DMS79 treated with DMSO at 0.1 percent for 48 hours (cell line): Measurements from ENCODE around the gene KPNA2.
"Not testable (repeated sequence)": the region's sequence is repeated elsewhere in the genome, so short reads cannot be mapped to it uniquely, and the experiment has no call there.

Source experiments
- DNase-seq: peaks from one replicate; lab custom pipeline; 2025; lab: John Stamatoyannopoulos, UW

KPNA2 gene

GRCh38 chr17:68020409-68020756 is 15.2 kb upstream of the KPNA2 start:
- no peak for DNase-seq

DNA sequence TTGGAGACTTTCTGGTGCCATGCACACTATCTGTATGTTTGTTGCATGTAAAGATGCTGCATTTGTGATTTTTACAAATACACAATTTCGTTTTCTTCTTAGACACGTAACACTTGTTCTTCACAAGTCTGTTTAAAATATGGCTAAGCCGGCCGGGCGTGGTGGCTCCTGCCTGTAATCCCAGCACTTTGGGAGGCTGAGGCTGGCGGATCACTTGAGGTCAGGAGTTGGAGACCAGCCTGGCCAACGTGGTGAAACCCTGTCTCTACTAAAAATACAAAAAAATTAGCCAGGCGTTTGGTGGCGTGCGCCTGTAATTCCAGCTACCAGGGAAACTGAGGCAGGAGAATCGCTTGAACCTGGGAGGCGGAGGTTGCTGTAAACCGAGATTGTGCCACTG is 14.7 kb upstream of the KPNA2 start:
- DNase-seq = not testable (repeated sequence)

DNA sequence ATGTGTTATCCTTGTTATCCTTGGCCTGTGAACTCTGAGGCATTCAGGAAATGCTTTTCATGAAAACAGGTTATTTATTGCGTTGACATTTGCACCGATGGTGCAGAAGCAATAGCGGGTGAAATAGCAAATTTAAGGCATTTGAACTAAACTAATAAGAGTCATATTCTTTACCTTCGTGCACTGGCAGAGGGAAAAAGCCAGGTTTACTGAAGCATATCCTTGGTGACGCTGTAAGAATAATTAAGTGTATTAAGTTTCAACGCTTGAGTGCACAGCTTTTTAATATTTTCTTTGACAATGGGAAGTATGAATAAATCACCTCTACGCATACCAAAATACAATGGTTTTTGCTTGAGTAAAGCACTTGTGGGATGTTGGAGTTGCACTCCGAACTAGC is 13.6 kb upstream of the KPNA2 start:
- peak; percentile 26 for DNase-seq

- not testable (repeated sequence) for DNase-seq
Observed at GRCh38 chr17:68022547-68022946, 13.0 kb upstream of the KPNA2 start.

DNA sequence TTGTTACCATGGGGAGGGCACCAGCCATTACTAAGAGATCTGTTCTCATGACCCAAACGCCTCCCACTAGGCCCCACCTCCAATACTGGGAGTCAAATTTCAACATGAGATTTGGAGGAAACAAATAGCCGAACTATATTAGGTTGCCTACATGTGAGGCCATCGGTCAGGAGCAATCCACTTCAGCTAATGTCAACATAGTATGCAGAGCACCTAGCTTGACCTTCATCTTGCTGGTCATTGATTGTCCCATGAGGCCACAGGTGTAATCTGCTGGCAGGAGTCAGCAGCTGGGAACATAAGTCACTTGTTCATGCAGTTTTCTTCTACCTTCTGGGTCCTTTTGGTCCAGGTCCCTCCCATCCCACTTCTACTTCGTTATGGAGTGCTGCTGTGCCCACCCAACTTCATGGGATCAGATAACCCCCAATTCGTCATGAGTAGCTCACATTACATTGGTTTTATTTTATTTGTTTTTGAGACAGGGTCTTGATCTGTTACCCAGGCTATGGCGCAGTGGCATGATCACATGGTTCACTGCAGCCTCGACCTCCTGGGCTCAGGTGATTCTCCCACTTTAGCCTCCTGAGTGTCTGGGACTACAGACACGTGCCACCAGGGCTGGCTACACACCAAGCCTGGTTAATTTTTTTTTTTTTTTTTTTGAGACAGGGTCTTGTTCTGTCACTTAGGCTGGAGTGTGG is 5.9 kb upstream of the KPNA2 start:
- DNase-seq = no peak

DNA sequence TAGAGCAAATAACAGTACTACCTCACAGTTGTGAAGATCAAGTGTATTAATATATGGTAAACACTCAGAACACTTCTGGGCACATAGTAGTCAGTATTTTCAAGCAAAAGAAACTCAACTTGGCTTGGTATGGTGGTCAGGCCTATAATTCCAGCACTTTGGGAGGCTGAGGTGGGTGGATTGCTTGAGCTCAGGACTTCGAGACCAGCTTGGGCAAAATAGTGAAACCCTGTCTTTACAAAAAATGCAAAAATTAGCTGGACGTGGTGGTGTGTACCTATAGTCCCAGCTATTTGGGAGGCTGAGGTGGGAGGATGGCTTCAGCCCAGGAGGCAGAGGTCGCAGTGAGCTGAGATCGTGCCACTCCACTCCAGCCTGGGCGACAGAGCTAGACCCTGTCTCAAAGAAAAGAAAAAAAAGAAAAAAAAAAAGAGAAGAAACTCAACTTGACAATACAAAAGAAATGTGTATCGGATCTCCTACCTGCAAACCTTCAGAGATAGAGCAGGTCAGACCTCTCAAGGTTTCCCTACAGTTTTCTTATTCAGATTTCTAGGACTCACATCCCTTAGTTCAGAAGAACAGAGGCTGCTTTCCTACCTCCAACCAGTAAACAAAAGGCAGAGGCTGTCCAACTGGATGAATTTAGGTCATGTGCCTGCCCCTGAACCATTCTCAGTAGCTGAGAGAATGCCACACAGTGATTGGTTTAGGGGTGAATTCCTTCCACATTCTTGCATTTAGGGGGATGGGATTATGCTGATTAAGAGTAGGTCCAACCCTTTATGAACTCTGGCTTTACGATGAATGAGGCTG is 1.7 kb upstream of the KPNA2 start:
- no peak for DNase-seq

GRCh38 chr17:68034452-68034776 is 1.1 kb upstream of the KPNA2 start:
- DNase-seq = no peak

DNA sequence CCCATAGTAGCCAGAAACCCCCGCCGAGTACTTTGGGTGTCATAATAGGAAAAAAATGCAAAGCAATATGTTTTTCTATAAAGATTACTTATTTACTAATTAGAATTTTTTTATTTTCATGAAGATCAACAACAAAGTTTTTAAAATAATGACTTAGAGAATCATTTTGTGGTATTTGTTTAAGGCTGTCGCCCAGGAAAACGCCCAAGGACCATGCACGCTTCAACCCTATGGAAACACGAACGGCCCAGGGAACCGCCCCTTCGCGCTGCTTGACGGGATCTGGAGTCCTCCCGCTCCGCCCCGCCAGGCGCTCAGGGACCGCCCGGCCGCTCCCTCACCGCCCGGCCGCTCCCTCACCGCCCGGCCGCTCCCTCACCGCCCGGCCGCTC is 408 bp upstream of the KPNA2 start:
- peak; percentile 76 for DNase-seq

GRCh38 chr17:68036304-68037147 is 991 bp downstream of the KPNA2 start:
- DNase-seq = no peak

DNA sequence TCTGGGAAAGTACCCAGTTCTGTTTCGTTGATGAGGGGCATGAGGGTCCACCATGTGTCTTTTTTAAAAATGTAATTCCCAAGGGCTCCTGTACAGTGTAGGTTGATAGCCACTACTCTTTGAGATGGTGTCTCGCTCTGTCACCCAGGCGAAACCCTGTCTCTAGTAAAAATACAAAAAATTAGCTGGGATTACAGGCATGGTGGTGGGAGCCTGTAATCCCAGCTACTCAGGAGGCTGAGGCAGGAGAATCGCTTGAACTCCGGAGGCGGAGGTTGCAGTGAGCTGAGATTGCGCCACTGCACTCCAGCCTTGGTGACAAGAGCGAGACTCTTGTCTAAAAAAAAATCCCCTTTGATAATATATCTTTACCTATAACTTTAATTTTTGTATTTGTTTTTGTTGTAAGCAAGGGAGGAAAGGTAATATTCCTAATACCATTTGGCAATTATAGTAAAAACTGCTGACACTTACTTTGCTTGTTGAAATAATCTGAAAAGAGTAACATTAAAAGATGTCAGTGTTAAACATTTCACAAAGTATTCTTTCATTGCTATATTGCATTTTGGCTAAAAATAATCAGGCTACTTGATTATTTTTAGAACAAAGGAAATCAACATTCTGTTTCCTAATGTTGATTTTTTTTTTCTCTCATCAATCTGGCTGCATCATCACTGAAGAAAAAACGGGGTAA is 11.8 kb downstream of the KPNA2 start:
- DNase-seq = no peak

GRCh38 chr17:68047890-68048542 is 12.5 kb downstream of the KPNA2 start:
- not testable (repeated sequence) for DNase-seq

GRCh38 chr17:68048996-68049395 is 13.5 kb downstream of the KPNA2 start:
- DNase-seq = no peak

DNA sequence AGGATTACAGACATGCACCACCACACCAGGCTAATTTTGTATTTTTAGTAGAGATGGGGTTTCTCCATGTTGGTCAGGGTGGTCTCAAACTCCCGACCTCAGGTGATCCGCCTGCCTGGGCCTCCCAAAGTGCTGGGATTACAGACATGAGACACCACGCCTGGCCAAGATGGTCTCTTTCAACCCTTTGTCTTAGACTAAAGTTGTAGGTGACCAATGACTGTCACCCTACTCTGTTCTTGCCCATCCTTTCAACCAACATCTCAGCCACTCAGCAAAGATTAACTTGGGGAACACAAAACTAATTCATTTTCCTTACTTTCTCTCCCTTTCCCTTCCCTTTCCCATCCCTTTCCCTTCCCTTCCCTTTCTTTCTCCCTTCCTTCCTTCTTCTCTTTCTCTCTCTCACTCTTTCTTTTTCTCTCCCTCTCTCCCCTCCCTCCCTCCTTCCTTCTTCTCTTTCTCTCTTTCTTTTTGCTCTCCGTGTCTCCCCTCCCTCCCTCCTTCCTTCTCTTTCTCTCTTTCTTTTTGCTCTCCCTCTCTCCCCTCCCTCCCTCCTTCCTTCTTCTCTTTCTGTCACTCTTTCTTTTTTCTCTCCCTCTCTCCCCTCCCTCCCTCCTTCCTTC is 14.4 kb downstream of the KPNA2 start:
- DNase-seq = not testable (repeated sequence)

DNA sequence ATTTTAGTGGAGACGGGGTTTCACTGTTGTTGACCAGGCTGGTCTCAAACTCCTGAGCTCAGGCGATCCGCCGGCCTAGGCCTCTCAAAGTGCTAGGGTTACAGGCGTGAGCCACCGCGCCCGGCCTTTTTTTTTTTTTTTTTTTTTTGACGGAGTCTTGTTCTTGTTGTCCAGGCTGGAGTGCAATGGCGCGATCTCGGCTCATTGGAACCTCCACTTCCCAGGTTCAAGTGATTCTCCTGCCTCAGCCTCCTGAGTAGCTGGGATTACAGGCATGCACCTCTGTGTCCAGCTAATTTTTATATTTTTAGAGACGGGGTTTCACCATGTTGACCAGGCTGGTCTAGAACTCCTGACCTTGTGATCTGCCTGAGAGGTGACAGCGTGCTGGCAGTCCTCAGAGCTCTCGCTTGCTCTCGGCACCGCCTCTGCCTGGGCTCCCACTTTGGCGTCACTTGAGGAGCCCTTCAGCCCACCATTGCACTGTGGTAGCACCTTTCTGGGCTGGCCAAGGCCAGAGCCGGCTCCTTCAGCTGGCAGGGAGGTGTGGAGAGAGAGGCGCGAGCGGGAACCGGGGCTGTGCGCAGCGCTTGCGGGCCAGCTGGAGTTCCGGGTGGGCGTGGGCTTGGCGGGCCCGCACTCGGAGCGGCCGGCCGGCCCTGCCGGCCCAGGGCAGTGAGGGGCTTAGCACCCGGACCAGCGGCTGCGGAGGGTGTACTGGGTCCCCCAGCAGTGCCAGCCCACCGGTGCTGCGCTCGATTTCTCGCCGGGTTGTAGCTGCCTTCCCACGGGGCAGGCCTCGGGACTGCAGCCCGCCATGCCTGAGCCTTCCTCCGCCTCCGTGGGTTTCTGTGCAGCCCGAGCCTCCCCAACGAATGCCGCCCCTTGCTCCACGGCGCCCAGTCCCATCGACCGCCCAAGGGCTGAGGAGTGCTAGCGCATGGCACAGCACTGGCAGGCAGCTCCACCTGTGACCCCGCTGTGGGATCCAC is 16.1 kb downstream of the KPNA2 start:
- not testable (repeated sequence) for DNase-seq

DNA sequence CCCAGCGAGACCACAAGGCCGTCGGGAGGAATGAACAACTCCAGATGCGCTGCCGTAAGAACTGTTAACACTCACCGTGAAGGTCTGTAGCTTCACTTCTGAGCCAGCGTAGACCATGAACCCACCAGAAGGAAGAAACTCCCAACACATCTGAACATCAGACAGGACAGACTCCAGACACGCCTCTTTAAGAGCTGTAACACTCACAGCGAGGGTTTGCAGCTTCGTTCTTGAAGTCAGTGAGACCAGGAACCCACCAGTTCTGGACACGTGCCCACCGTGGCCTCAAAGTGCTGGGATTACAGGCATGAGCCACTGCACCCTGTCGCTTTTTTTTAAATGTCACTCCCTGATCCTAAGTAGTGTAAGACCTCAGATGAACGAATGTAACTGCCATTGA is 17.3 kb downstream of the KPNA2 start:
- no peak for DNase-seq

DNA sequence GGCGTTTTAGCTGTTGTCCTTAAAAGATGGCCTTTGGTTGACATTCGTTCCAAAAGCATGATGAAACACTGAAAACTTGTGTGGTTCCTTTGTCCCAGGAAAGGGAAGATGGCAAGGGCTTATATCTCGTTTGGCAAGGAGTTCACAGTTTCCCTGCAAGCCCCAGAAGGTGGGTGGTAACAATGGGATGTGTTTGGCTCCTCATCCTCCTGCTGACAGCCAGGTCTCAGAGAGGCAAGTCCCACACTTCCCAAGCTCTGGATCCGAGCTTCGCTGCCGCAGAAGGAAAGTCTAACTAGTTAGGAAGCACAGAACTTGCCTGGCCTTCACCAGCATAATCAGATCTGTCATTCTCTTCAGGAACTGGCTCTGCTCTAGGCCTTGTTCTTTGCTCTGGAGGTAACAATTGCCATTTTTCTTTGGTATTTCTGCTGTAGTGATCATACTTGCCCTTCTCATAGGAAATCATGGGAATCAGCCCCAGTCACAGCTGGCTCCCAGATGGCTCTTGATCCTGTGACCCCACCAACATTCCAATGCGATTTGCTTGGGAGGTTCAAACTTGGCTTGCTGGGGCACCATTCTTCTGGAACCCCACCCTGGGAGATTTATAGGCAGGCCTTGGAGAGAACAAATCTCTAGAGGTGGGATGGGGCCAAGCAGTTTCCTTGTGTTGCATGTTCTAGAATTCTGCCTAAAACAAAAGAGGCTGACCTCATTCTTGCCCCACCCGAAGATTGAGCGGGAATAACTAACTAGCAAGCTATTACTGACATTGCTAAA is 17.9 kb downstream of the KPNA2 start:
- no peak for DNase-seq

DNA sequence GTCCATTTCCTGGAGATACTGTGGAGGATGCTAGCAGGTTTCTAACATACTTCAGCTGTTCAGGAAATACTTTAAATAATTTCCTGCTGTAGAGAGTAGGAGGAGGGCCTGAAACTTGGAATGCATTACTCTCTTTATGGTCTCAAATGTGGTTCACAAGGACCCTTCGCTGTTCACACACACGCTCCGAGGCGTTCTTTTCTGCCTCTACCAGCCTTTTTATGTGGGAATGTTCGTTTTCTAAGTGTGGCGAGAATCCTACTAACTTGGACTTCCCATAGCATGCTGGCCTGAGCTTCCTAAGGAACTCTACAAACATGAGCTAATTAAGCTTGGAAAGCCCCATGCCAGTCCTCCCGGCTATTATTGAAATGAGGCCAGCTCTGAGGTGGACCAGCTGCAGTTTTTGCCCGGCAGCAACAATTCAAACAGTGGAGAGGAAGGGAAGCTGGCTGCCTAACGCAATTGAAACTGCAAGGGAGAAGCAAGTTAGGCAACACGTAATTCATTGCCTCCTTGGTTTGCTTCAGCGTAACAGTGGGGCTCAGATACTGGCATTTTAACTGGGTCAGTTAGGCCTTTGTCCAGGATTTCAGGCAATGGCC is 18.9 kb downstream of the KPNA2 start:
- DNase-seq = no peak

DNA sequence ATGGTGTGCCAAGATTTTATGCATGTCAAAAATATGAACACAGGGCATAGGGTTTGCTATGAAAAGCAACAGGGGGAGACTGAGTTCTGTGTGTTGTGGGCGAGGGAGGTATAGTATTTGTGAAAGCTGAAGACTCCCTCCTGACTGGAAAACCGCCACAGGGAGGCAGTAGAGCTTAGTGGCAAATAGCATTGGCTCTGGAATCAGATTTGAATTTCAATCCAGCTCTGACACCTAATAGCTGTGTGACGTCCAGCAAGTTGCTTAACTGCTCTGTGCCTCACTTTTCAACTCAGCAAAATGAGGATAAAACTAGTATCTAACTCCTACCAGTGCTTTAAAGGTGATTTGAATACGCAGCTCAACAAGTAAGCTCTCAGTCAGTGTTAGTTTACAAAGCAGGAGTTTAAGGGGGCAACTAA is 22.0 kb downstream of the KPNA2 start:
- no peak for DNase-seq

DNA sequence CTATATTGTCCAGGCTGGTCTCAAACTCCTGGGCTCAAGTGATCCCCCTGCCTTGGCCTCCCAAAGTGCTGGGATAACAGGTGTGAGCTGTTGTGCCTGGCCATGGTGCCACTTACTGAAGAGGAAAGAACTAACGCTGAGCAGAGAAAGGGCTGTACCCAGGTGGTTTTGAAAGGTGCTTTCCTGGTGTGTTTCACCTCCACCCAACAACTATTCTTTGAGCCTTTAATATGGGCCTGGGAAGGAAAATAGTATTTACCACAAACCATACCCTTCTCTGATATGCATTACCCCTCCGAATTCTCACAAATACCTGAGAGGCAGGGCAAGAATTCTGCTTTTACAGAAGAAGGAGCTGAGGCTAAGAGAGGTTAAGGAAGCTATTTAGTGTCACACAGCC is 24.8 kb downstream of the KPNA2 start:
- no peak for DNase-seq
